ENCODE measurements around the gene RHBDD1. TPM values are rescaled to one million over a fixed set of nuclear protein-coding genes. Genes with fewer than 3 reads are reported as not detected.

Gene RHBDD1
- total and polyA plus RNA-seq, 2 donors (not counting 1 experiment from before 2014, with no cell fraction given), result 21.2 to 128 TPM

GRCh38 chr2:226891780-226892590 is 56.1 kb downstream of the RHBDD1 start:
- ChIA-PET POLR2A (no interaction called here), CTCF (interaction anchor here (1.1 to 2.0 kb wide), 6 partner anchors 16 to 94 kb away, joined by 3 to 14 read pairs (median 4); no protein-coding TSS in a partner anchor)
- peaks cover 2 to 14% of the 10 kb centered on the region in 2 experiments for H3K36me3 ChIP-seq (replicated peaks in 1 of 2; ENCODE audit: control extremely low read depth in 1 of 2, control insufficient read depth in 1 of 2, extremely low read depth in 1 of 2, insufficient read depth in 2 of 2, low read length in 1 of 2)
- no peak overlapping the region for H2AFZ ChIP-seq (ENCODE audit: insufficient read depth, low read depth, low read length, poor library complexity, severe bottlenecking)
- H3K9ac ChIP-seq (ENCODE audit: low read length), result no peak overlapping the region
- H3K27me3 Mint-ChIP-seq, result no peaks in the 10 kb centered on the region
- H3K4me2 ChIP-seq (replicated peaks; ENCODE audit: low read depth, low read length, poor library complexity, severe bottlenecking), result no peak overlapping the region
- no peaks in the 10 kb centered on the region for H3K9me3 Mint-ChIP-seq (ENCODE audit: insufficient read depth)
- 88% methylated on average over 1 of the region's 2 CpGs for WGBS (ENCODE audit: insufficient coverage)
- TF ChIP-seq EZH2 (IDR thresholded peaks at IDR 0.05; ENCODE audit: borderline replicate concordance, insufficient read depth, low read depth, low read length, poor library complexity, severe bottlenecking) (no peak), CTCF (IDR thresholded peaks at IDR 0.05) (no peak)
- intact Hi-C loops (cut with micrococcal nuclease), result no loop called here
- H3K27ac Mint-ChIP-seq, result peak overlapping the region; percentile 37
- DNase-seq (no peak), ATAC-seq (ENCODE audit: low read depth) (peak; percentile 45)
- peaks cover 27% of the 10 kb centered on the region for H3K4me1 Mint-ChIP-seq
- H3K9me3 ChIP-seq (ENCODE audit: control extremely low read depth in 1 of 3, control insufficient read depth in 2 of 3, insufficient read depth in 1 of 3, low read length in 2 of 3), result no peaks in the 10 kb centered on the region
- peaks cover 0 to 5% of the 10 kb centered on the region in 2 donors for H3K4me1 ChIP-seq (ENCODE audit: control insufficient read depth in 2 of 2, insufficient read depth in 2 of 2, low read length in 2 of 2)
- H4K20me1 ChIP-seq (ENCODE audit: control insufficient read depth, insufficient read depth, low read length, poor library complexity, severe bottlenecking), result no peaks in the 10 kb centered on the region
- no peak overlapping the region for H3K4me3 ChIP-seq (ENCODE audit: control extremely low read depth in 1 of 5, extremely low read depth in 1 of 5, insufficient read depth in 1 of 5, low read depth in 2 of 5, low read length in 4 of 5)
- no peak overlapping the region for H3K4me3 Mint-ChIP-seq
- no peak overlapping the region for H3K27ac ChIP-seq (ENCODE audit: low read length in 2 of 2)
- H3K27me3 ChIP-seq (replicated peaks in 1 of 4; ENCODE audit: control extremely low read depth in 1 of 4, control insufficient read depth in 3 of 4, insufficient read depth in 4 of 4, low read length in 3 of 4), result no peaks in the 10 kb centered on the region
- no peaks in the 10 kb centered on the region for H3K79me2 ChIP-seq (ENCODE audit: control insufficient read depth, insufficient read depth, low read length)

- POLR2A ChIA-PET, result no interaction called here
- H4K20me1 ChIP-seq (ENCODE audit: control insufficient read depth, insufficient read depth, low read length, poor library complexity, severe bottlenecking), result no peaks in the 10 kb centered on the region
- peaks cover 2 to 21% of the 10 kb centered on the region in 2 experiments for H3K36me3 ChIP-seq (replicated peaks in 1 of 2; ENCODE audit: control extremely low read depth in 1 of 2, control insufficient read depth in 1 of 2, extremely low read depth in 1 of 2, insufficient read depth in 2 of 2, low read length in 1 of 2)
- H3K9me3 ChIP-seq (ENCODE audit: control extremely low read depth in 1 of 3, control insufficient read depth in 2 of 3, insufficient read depth in 1 of 3, low read length in 2 of 3), result no peaks in the 10 kb centered on the region
- no peak overlapping the region for H3K9ac ChIP-seq (ENCODE audit: low read length)
- TF ChIP-seq EZH2 (IDR thresholded peaks at IDR 0.05; ENCODE audit: borderline replicate concordance, insufficient read depth, low read depth, low read length, poor library complexity, severe bottlenecking), result no peak
- TF ChIP-seq CTCF (IDR thresholded peaks at IDR 0.05), result no peak
- Mint-ChIP-seq H3K4me3 (no peak overlapping the region), H3K4me1 (peaks cover 27% of the 10 kb centered on the region), H3K27me3 (no peaks in the 10 kb centered on the region), H3K9me3 (ENCODE audit: insufficient read depth) (no peaks in the 10 kb centered on the region), H3K27ac (no peak overlapping the region)
- H3K27me3 ChIP-seq (replicated peaks in 1 of 4; ENCODE audit: control extremely low read depth in 1 of 4, control insufficient read depth in 3 of 4, insufficient read depth in 4 of 4, low read length in 3 of 4), result no peaks in the 10 kb centered on the region
- H3K4me3 ChIP-seq (ENCODE audit: control extremely low read depth in 1 of 5, extremely low read depth in 1 of 5, insufficient read depth in 1 of 5, low read depth in 2 of 5, low read length in 4 of 5), result no peak overlapping the region
- peaks cover 0 to 5% of the 10 kb centered on the region in 2 donors for H3K4me1 ChIP-seq (ENCODE audit: control insufficient read depth in 2 of 2, insufficient read depth in 2 of 2, low read length in 2 of 2)
- H2AFZ ChIP-seq (ENCODE audit: insufficient read depth, low read depth, low read length, poor library complexity, severe bottlenecking), result no peak overlapping the region
- intact Hi-C loops (cut with micrococcal nuclease), result no loop called here
- ATAC-seq (ENCODE audit: low read depth) (no peak), DNase-seq (no peak)
- no peak overlapping the region for H3K4me2 ChIP-seq (replicated peaks; ENCODE audit: low read depth, low read length, poor library complexity, severe bottlenecking)
- CTCF ChIA-PET, result interaction anchor here (2.0 kb wide), 1 partner anchor 15 kb away, joined by 14 read pairs; no protein-coding TSS in a partner anchor
- no CpG with 5 or more reads among the region's 3 CpGs for WGBS (ENCODE audit: insufficient coverage)
- no peak overlapping the region for H3K27ac ChIP-seq (ENCODE audit: low read length in 2 of 2)
- H3K79me2 ChIP-seq (ENCODE audit: control insufficient read depth, insufficient read depth, low read length), result no peaks in the 10 kb centered on the region
These were observed 56.9 kb downstream of the RHBDD1 start for GRCh38 chr2:226892729-226893128.
